Parathyroid adenoma (tissue), 2 donors: ENCODE data around the gene MYNN.
A peak's percentile ranks its signal among the peaks of the same experiment; 100 is the strongest.

Source experiments
- H2AFZ ChIP-seq: fragments of 300-600 bp; sonication (generic); one replicate; pipeline ENCODE4 v1.7.0; 2017; ENCODE audit warnings: antibody characterized with exemption, mild to moderate bottlenecking
- H3K27ac ChIP-seq: fragments of 300-600 bp; sonication (generic); one replicate; pipeline ENCODE4 v1.7.0; 2017
- H3K27me3 ChIP-seq: fragments of 300-600 bp; sonication (generic); one replicate; pipeline ENCODE4 v1.7.0; 2017; ENCODE audit warnings: low read length; ENCODE audit not compliant: control insufficient read depth, insufficient read depth
- H3K36me3 ChIP-seq: fragments of 300-600 bp; sonication (generic); one replicate; pipeline ENCODE4 v1.7.0; 2017; ENCODE audit warnings: low read length; ENCODE audit not compliant: control insufficient read depth, insufficient read depth
- H3K4me1 ChIP-seq: fragments of 300-600 bp; sonication (generic); one replicate; pipeline ENCODE4 v1.7.0; 2017; ENCODE audit warnings: control low read depth
- H3K4me2 ChIP-seq: fragments of 300-600 bp; sonication (generic); one replicate; pipeline ENCODE4 v1.7.0; 2017; ENCODE audit warnings: low read length
- H3K4me3 ChIP-seq: fragments of 300-600 bp; sonication (generic); one replicate; pipeline ENCODE4 v1.7.0; 2017; ENCODE audit warnings: low read depth, low read length
- H3K79me2 ChIP-seq: fragments of 300-600 bp; sonication (generic); one replicate; pipeline ENCODE4 v1.7.0; 2017; ENCODE audit warnings: control low read depth
- H3K9ac ChIP-seq: fragments of 300-600 bp; sonication (generic); one replicate; pipeline ENCODE4 v1.7.0; 2017; ENCODE audit warnings: mild to moderate bottlenecking
- H3K9me3 ChIP-seq: fragments of 300-600 bp; sonication (generic); one replicate; pipeline ENCODE4 v1.7.0; 2017; ENCODE audit warnings: low read length; ENCODE audit not compliant: control insufficient read depth
- CTCF ChIP-seq: fragments of 300-600 bp; sonication (generic); IDR thresholded peaks from one replicate; pipeline ENCODE4 v1.7.0; 2017; ENCODE audit warnings: antibody characterized with exemption, mild to moderate bottlenecking
- donor health status: primary hyperparathyroidism.

The MYNN gene

GRCh38 chr3:169774186-169774585, 990 bp downstream of the MYNN start:
- no peaks in the 10 kb centered on the region for H3K36me3 ChIP-seq
- H3K9ac ChIP-seq = no peak overlapping the region
- H3K4me1 ChIP-seq = peaks cover 6% of the 10 kb centered on the region
- H3K9me3 ChIP-seq = no peaks in the 10 kb centered on the region
- TF ChIP-seq CTCF = no peak
- peak overlapping the region; percentile 99 for H3K27ac ChIP-seq
- H3K4me3 ChIP-seq = peak overlapping the region; percentile 93
- H2AFZ ChIP-seq = no peak overlapping the region
- H3K27me3 ChIP-seq = no peaks in the 10 kb centered on the region
- peaks cover 10% of the 10 kb centered on the region for H3K79me2 ChIP-seq
- H3K4me2 ChIP-seq = peak overlapping the region; percentile 84

GRCh38 chr3:169777822-169778221, 4.6 kb downstream of the MYNN start:
- Histone ChIP-seq H3K9me3 (no peaks in the 10 kb centered on the region), H3K27ac (no peak overlapping the region), H3K79me2 (peaks cover 12% of the 10 kb centered on the region), H3K4me3 (no peak overlapping the region), H3K4me2 (no peak overlapping the region), H3K27me3 (no peaks in the 10 kb centered on the region), H3K4me1 (peaks cover 6% of the 10 kb centered on the region), H3K36me3 (no peaks in the 10 kb centered on the region), H3K9ac (no peak overlapping the region), H2AFZ (no peak overlapping the region)
- no peak for TF ChIP-seq CTCF

GRCh38 chr3:169780742-169781141, 7.5 kb downstream of the MYNN start:
- TF ChIP-seq CTCF = no peak
- H3K9me3 ChIP-seq = no peaks in the 10 kb centered on the region
- no peaks in the 10 kb centered on the region for H3K4me1 ChIP-seq
- H3K4me2 ChIP-seq = no peak overlapping the region
- no peaks in the 10 kb centered on the region for H3K36me3 ChIP-seq
- no peak overlapping the region for H2AFZ ChIP-seq
- H3K79me2 ChIP-seq = peaks cover 3% of the 10 kb centered on the region
- no peak overlapping the region for H3K9ac ChIP-seq
- no peak overlapping the region for H3K27ac ChIP-seq
- no peak overlapping the region for H3K4me3 ChIP-seq
- H3K27me3 ChIP-seq = no peaks in the 10 kb centered on the region

- Histone ChIP-seq H3K4me1 (no peaks in the 10 kb centered on the region), H3K27me3 (no peaks in the 10 kb centered on the region), H2AFZ (no peak overlapping the region), H3K4me2 (no peak overlapping the region), H3K9ac (no peak overlapping the region), H3K79me2 (peaks cover 3% of the 10 kb centered on the region), H3K36me3 (no peaks in the 10 kb centered on the region), H3K4me3 (no peak overlapping the region), H3K27ac (no peak overlapping the region), H3K9me3 (no peaks in the 10 kb centered on the region)
- no peak for TF ChIP-seq CTCF
Measured at GRCh38 chr3:169781209-169781855, 8.1 kb downstream of the MYNN start.

GRCh38 chr3:169787120-169787519, 13.9 kb downstream of the MYNN start:
- H3K9ac ChIP-seq = no peak overlapping the region
- no peaks in the 10 kb centered on the region for H3K36me3 ChIP-seq
- H3K4me1 ChIP-seq = peaks cover 3% of the 10 kb centered on the region
- no peaks in the 10 kb centered on the region for H3K9me3 ChIP-seq
- no peak overlapping the region for H3K27ac ChIP-seq
- no peak overlapping the region for H3K4me2 ChIP-seq
- TF ChIP-seq CTCF = no peak
- no peaks in the 10 kb centered on the region for H3K27me3 ChIP-seq
- H3K79me2 ChIP-seq = no peaks in the 10 kb centered on the region
- no peak overlapping the region for H2AFZ ChIP-seq
- H3K4me3 ChIP-seq = no peak overlapping the region
